ENCODE results near the gene DLG2.
"Not testable (repeated sequence)": the region's sequence is repeated elsewhere in the genome, so short reads cannot be mapped to it uniquely, and the experiment has no call there.

DLG2 gene

DNA sequence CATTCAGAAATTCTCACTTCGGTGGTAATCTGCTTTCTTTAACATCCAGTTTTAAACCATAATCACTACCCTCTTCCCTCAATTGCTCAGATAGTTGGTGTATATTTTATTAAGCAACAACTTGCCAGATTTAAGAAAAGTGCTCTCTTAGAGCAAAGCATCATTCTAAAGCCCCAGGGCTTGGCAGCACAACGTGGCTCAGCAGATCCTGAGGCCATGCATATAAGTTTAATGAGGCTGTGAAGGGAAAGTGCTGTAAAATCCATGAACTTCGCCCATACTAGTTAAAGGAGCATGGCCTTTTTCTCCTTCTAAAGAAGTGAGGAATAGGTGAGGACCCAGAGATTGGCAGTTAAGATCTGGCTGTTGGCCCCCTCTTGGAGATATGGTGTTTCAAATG is 1858.7 kb downstream of the DLG2 start:
- DNase-seq (ENCODE audit: low read depth), result no peak

GRCh38 chr11:83766932-83767331 is 1860.2 kb downstream of the DLG2 start:
- DNase-seq (ENCODE audit: low read depth), result no peak

- no peak for DNase-seq (ENCODE audit: low read depth)
These were observed 1862.5 kb downstream of the DLG2 start for GRCh38 chr11:83764643-83765042.

DNA sequence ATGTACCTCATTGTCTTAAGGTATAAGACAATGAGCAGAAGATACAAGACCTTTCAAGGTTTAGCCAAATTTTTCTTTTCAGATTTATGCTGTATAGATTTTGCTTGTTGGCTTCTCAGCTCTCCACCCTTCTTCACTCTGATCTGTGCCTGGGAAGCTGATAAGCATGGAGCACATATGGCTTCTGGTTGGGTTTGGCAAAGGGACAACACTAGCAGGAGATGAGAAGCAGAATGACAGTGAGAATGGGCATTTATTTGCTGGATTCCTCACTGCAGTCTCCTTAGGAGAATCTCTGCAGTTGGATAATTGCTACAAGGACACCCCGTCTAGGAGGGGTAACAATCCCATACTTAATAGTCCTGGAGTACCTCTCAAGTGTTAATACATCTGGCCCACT is 1866.2 kb downstream of the DLG2 start:
- DNase-seq (ENCODE audit: low read depth), result no peak

DNA sequence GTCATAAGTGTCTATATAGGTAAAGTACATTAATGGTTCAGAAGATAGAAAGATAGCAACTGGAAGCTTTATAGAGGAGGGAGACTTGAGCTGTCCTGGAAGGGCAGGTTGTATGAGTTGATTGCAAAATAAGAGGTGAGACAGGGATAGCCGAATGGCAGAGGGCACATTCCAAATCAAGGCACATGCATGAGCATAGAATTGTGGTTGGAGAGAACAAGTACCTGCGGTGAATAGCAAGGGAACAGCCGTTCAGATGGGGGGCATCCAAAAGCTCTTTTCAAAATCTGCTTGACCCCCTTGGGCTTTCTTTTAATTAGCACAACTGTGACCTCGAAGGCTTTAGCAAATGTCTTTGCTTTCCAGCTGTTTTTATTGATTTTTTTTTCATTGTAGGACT is 1868.0 kb downstream of the DLG2 start:
- DNase-seq (ENCODE audit: low read depth), result no peak

DNA sequence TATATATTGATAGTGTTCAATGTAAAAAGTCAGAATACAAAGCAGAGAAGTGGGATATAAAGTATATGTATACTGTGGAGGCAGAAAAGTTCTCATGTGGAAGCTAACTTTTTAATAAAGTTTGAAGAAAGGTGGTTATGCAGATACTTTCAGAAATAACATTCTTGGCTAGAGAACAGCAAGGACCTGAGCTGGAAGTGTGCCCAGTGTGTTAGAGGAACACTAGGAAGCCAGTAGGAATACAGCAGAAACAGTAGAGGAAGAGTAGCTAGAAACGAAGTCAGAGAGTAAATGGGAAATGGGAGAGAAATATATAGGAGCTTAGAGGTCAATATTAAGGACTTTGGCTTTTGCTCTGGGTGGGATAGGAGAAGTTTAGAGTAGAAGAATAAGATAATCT is 1876.1 kb downstream of the DLG2 start:
- no peak for DNase-seq (ENCODE audit: low read depth)

- no peak for DNase-seq (ENCODE audit: low read depth)
These were observed 1880.1 kb downstream of the DLG2 start for GRCh38 chr11:83746921-83747585.

- DNase-seq (ENCODE audit: low read depth), result no peak
These were observed 1882.4 kb downstream of the DLG2 start for GRCh38 chr11:83744620-83745192.

- no peak for DNase-seq (ENCODE audit: low read depth)
These were observed 1890.5 kb downstream of the DLG2 start for GRCh38 chr11:83736684-83737083.

DNA sequence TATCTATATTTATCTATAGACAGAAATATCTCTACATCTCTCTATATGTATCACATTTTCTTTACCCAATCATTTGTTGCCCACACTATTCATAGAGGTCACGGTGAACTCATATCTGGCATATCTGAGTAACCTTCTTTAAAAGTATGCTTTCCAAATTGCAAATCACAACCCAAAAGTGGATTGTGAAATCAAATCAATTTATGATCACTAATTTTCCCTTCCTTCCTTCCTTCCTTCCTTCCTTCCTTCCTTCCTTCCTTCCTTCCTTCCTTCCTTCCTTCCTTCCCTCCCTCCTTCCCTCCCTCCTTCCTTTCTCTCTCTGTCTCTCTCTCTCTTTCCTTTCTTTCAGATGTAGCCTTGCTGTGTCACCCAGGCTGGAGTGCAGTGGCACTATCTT is 1893.0 kb downstream of the DLG2 start:
- no peak for DNase-seq (ENCODE audit: low read depth)

DNA sequence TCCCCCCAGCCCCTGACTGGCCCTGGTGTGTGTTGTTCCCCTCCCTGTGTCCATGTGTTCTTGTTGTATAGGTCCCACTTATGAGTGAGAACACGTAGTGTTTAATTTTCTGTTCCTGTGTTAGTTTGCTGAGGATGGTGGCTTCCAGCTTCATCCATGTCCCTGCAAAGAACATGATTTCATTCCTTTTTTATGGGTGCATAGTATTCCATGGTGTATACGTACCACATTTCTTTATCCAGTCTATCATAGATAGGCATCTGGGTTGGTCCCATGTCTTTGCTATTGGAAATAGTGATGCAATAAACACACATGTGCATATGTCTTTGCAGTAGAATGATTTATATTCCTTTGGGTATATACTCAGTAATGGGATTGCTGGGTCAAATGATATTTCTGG is 1895.9 kb downstream of the DLG2 start:
- not testable (repeated sequence) for DNase-seq (ENCODE audit: low read depth)

GRCh38 chr11:83728281-83728680 is 1898.9 kb downstream of the DLG2 start:
- DNase-seq (ENCODE audit: low read depth), result no peak

DNA sequence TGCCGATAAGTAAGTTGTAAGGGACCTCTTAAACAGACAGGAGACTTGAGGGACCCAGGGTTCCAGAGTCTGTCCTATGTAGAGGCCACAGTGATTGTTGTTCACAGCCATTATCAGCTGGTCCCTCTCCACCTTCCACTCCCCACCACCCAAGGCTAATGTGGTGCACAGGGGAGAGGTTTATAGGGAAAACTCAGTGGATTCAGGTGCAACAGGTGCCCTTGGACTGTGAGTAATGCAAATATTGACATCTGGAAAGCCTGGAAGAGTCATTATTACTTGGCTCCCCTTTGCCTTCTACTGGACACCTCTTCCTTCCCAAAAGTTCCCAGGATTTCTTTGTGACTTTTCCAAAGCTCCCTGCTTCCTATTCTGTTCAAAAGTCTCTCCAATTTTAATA is 1899.9 kb downstream of the DLG2 start:
- DNase-seq (ENCODE audit: low read depth), result no peak

DNA sequence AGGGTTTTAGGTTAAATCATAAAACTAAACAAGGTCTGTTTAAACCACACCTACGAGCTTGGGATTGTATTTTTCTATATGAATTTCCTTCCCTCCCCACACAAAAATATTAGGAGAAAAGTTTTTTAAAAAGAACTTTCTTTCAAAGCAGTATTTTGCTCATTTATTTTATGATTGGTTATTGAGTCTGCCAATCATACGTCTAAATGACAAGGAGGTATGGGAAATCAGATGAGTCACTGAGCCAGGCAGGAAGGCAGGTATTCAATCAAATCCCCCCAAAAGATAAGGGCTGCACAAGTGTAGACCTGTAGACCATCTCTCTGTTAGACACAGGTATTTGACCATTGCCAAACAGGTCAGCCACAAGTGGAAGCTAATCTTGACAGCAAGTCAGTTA is 1900.8 kb downstream of the DLG2 start:
- no peak for DNase-seq (ENCODE audit: low read depth)

- DNase-seq (ENCODE audit: low read depth), result no peak
These were observed 1901.4 kb downstream of the DLG2 start for GRCh38 chr11:83725728-83726127.

- DNase-seq (ENCODE audit: low read depth), result no peak
These were observed 1901.9 kb downstream of the DLG2 start for GRCh38 chr11:83725269-83725560.

- no peak for DNase-seq (ENCODE audit: low read depth)
These were observed 1903.1 kb downstream of the DLG2 start for GRCh38 chr11:83723999-83724398.

DNA sequence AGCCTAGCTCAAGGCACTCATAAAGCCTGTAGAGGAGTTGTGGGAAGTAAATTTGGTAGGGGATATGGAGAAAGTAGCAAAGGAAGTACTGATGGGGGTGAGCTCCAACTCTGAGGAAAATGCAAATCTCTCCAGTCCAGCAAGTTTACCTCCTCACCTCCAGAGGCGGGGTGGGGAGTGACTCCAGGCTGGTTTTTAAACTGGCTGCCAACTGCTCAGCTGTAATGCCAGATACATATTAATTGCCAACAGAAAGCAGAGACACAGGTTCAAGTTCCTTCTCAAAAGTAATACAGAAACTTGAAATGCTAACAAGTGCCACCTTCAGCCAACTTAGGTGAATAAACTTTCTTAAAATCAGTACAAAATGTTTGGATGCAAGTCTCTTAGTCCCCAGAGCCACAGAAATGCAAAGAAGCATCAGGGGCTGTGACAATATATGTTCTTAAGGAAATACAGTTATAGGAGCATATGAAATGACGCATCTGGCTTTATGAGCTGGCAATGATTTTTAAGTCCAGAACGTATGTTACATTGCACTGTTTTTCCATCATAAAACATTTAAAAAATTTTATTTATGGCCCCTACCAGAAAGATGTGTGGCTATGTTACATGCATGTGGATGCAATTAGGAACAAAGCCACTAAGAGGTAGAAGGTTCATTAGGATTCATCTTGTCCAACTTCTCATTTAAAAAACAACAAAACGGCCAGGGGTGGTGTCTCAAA is 1904.6 kb downstream of the DLG2 start:
- DNase-seq (ENCODE audit: low read depth), result no peak

- DNase-seq (ENCODE audit: low read depth), result no peak
These were observed 1905.9 kb downstream of the DLG2 start for GRCh38 chr11:83721263-83721662.

DNA sequence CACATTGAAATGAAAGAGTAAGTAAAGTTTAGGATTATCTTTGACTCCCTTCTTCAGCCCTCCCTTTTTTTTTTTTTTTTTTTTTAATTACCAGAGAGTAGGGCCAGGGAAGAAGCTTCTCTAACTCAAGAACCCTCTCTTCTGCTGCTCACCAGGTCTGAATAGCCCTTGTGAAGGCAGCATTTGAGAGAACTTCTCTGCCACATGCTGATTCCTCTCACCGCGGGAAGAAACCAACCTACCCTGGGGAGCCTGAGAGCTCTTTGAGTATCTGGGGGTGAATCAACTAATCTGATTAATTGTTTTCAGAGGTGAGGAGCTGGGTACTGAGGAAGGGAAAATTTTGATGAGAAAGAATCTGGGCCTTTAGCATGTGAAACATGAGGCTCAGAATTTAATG is 1906.5 kb downstream of the DLG2 start:
- DNase-seq (ENCODE audit: low read depth), result no peak

DNA sequence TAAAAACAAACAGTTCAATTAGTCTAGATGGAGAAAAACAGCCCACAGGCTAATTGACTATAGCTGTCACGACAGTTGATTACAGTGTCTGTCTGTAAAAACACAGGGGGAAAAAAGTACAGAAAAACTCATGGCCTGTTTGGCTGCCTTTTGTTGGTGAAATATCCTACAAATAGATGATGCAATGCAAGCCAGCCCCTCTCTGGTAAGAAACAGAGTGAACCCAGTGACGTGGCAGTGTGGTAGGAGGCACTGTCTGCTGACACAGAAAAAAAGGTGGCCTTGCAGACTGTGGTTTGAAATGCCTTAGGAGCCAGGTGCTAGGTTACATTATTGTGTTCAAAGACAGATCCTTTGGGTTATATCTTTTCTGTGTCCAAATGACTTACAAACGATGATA is 1909.6 kb downstream of the DLG2 start:
- DNase-seq (ENCODE audit: low read depth), result no peak

GRCh38 chr11:83715927-83716535 is 1911.1 kb downstream of the DLG2 start:
- DNase-seq (ENCODE audit: low read depth), result no peak

DNA sequence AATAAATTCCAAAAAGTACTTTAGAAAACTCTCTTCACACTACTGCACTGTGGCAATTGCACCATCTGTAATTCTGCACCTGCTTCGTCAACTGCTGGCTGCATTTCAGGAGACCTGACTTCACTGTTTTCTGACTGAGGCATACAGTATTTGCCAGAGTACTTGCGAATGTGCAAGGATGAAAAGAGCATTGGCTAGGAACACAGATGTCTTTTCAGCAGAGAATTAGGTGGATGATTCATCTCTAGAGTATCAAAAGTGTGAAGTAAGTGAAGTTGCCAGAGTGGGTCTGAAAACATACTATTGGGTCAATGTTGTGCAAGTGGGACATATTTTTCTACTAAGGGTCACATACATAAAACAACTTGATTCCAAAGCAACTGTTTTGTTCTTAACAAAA is 1913.4 kb downstream of the DLG2 start:
- no peak for DNase-seq (ENCODE audit: low read depth)
